Chondrocyte (in vitro differentiated cells): ENCODE data around the gene HLF. TPM values are rescaled to one million over a fixed set of nuclear protein-coding genes. Genes with fewer than 3 reads are reported as not detected.
A peak's percentile ranks its signal among the peaks of the same experiment; 100 is the strongest.

Experiments used
- DNase-seq: peaks from one replicate; pipeline ENCODE4 v3.0.0; 2021; ENCODE audit warnings: mixed read lengths, low spot score
- H3K27ac Mint-ChIP-seq: one replicate; pipeline ENCODE4 v1.8.0; 2021; ENCODE audit warnings: mild to moderate bottlenecking, moderate library complexity, mixed read lengths; ENCODE audit not compliant: unreplicated experiment
- H3K27me3 Mint-ChIP-seq: 2 replicates; pipeline ENCODE4 v1.8.0; 2021; ENCODE audit warnings: low read depth, mixed read lengths
- H3K36me3 Mint-ChIP-seq: 2 replicates; pipeline ENCODE4 v1.8.0; 2021; ENCODE audit warnings: low read depth, mixed read lengths
- H3K4me1 Mint-ChIP-seq: 2 replicates; pipeline ENCODE4 v1.8.0; 2021; ENCODE audit warnings: low read depth, mild to moderate bottlenecking, mixed read lengths
- H3K4me3 Mint-ChIP-seq: one replicate; pipeline ENCODE4 v1.8.0; 2021; ENCODE audit warnings: mild to moderate bottlenecking, moderate library complexity, mixed read lengths; ENCODE audit not compliant: unreplicated experiment
- H3K9me3 Mint-ChIP-seq: 2 replicates; pipeline ENCODE4 v1.8.0; 2021; ENCODE audit warnings: low read depth, mixed read lengths
- total RNA-seq: library from RNA; stranded (reverse); gene quantifications from 3 replicates; pipeline ENCODE4 v1.2.1, GENCODE V29; 2021
- TF ChIP-seq, protein P1 (sequence below): fragments of 200-600 bp; sonication (generic); IDR thresholded peaks from 2 replicates; pipeline ENCODE4 v1.5.0; 2021; ENCODE audit warnings: antibody characterized with exemption, mild to moderate bottlenecking, moderate library complexity

The HLF gene
- total RNA-seq, 1 donor from 2014 or later: 0.47 TPM

DNA sequence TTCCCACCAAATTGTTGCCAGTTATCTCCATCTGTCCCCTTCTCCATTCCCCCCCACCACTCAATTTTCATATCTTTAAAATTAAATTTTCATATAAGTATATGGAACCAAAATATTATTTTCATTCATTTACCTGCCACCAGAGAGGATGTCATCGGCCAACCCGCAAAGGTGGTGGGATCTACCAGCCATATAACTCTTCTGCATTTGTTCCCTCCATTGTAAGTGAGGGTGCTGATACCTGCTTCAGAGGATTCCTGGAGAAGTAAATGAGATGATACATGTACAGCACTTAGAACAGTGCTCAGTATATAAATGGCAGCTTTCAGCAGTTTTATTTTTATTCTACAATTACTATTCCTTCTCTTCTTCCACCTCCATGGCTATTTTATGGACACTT lies 15.0 kb downstream of the HLF start:
- Mint-ChIP-seq H3K27me3 (peaks cover 3% of the 10 kb centered on the region), H3K4me1 (peaks cover 22% of the 10 kb centered on the region), H3K36me3 (no peaks in the 10 kb centered on the region), H3K9me3 (no peaks in the 10 kb centered on the region), H3K4me3 (no peak overlapping the region), H3K27ac (no peak overlapping the region)
- DNase-seq: no peak
- TF ChIP-seq, protein P1, sequence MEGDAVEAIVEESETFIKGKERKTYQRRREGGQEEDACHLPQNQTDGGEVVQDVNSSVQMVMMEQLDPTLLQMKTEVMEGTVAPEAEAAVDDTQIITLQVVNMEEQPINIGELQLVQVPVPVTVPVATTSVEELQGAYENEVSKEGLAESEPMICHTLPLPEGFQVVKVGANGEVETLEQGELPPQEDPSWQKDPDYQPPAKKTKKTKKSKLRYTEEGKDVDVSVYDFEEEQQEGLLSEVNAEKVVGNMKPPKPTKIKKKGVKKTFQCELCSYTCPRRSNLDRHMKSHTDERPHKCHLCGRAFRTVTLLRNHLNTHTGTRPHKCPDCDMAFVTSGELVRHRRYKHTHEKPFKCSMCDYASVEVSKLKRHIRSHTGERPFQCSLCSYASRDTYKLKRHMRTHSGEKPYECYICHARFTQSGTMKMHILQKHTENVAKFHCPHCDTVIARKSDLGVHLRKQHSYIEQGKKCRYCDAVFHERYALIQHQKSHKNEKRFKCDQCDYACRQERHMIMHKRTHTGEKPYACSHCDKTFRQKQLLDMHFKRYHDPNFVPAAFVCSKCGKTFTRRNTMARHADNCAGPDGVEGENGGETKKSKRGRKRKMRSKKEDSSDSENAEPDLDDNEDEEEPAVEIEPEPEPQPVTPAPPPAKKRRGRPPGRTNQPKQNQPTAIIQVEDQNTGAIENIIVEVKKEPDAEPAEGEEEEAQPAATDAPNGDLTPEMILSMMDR: no peak

DNA sequence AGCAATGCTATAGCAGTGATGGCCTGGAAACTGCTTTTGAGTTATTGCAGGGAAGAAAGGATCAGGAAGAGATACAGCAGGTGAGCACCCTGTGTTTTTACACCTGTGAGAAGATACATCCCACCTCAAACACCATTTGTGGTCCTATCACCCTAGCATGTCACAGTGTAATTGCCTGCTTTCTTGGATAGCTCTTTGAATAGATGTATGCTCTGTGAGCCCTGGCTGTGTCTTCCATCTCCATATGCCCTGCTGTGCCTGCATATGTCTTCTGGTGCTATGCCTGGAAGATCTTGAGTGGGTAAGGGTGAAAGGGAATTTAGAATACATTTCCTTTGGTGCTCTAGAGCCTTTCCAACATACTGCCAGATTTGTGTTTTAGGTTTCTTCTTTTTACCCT lies 15.5 kb downstream of the HLF start:
- TF ChIP-seq, protein P1: no peak
- no peak overlapping the region for H3K4me3 Mint-ChIP-seq
- peaks cover 3% of the 10 kb centered on the region for H3K27me3 Mint-ChIP-seq
- no peaks in the 10 kb centered on the region for H3K9me3 Mint-ChIP-seq
- H3K36me3 Mint-ChIP-seq: no peaks in the 10 kb centered on the region
- DNase-seq: no peak
- no peak overlapping the region for H3K27ac Mint-ChIP-seq
- H3K4me1 Mint-ChIP-seq: peaks cover 26% of the 10 kb centered on the region

DNA sequence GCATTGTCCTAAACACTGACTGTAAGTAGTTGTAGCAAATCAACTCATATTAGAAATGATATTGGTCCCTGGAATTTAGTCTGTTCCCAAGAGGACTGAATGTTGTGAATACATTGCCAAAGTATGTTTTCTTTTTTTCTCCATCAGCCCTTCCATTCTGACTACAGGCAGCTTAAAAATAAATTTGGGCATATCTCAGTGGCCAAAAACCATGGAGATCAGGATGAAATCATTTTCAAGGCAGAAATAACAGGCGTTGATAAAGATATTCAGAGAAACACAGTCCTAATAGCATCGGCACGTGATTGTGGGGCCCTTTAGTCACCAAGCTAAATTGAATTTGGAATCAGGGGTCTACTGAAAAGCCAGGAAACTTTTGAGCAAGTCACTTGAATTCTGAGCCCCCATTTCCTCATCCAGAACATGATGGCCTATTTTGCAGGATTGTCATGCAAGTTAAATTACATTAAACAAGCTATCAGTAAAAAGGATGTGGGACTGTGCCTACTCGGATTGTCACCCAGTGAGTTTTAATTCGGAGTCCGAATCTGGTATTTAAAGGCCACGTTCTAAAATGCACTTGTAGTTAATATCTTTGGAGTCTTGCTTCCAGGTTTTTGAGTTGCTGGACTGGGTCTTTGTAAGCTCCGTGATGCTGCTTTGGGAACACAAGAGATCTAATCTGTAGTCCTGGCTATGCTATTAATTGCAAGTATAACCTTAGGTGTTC lies 17.1 kb downstream of the HLF start:
- TF ChIP-seq, protein P1: no peak
- H3K27ac Mint-ChIP-seq: peak overlapping the region; percentile 10
- no peak overlapping the region for H3K4me3 Mint-ChIP-seq
- H3K36me3 Mint-ChIP-seq: no peaks in the 10 kb centered on the region
- peaks cover 38% of the 10 kb centered on the region for H3K4me1 Mint-ChIP-seq
- H3K9me3 Mint-ChIP-seq: no peaks in the 10 kb centered on the region
- H3K27me3 Mint-ChIP-seq: peaks cover 3% of the 10 kb centered on the region
- DNase-seq: no peak

DNA sequence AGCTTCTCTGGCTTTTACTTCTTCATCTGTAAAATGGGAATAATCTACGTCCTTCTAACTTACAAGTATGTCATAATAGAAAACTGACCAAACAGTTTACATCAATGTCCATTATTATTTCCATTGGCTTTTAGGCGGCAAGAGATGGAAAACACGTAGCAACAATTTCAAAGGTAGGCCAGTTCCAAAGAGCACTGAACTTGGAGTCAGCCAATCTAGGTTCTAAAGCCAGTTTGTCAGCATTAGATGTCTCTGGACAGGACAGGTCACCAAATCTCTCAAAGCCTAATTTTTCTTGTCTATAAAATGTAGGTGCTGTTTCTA lies 17.6 kb downstream of the HLF start:
- no peak overlapping the region for H3K4me3 Mint-ChIP-seq

DNA sequence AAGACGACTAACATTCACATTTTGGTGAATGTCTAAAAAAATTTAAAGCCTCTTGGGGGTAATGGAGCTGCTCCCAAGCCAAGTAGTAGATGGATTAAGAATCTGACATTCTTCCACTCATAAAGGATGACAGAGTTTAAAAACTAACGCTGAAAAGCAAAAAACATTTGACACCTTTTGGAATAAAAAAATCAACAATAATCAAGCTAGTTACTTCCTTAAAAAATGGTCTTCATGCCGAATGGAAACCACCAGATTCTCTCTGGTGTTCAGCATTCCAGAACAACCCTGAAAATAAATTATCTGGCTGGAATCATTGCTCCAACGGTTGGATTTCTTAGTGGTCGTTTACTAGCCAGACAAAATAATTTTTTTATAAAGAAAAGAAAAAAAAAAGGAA lies 18.0 kb downstream of the HLF start:
- DNase-seq: no peak
- Mint-ChIP-seq H3K27me3 (peaks cover 3% of the 10 kb centered on the region), H3K9me3 (no peaks in the 10 kb centered on the region), H3K36me3 (no peaks in the 10 kb centered on the region), H3K4me3 (no peak overlapping the region), H3K27ac (no peak overlapping the region), H3K4me1 (peaks cover 38% of the 10 kb centered on the region)
- TF ChIP-seq, protein P1: no peak

More for the DNA sequence above, 17.6 kb downstream of the HLF start:
- peaks cover 38% of the 10 kb centered on the region for H3K4me1 Mint-ChIP-seq
- DNase-seq: no peak
- TF ChIP-seq, protein P1: no peak
- no peaks in the 10 kb centered on the region for H3K36me3 Mint-ChIP-seq
- H3K27me3 Mint-ChIP-seq: peaks cover 3% of the 10 kb centered on the region
- H3K9me3 Mint-ChIP-seq: no peaks in the 10 kb centered on the region
- no peak overlapping the region for H3K27ac Mint-ChIP-seq
